CD4-positive, alpha-beta T cell treated with Interleukin-17A for 1 hour (primary cell): ENCODE data around the gene SLCO2A1.
A peak's percentile ranks its signal among the peaks of the same experiment; 100 is the strongest.

Source experiments
- DNase-seq: peaks from one replicate; pipeline ENCODE4 v3.0.0-alpha.2; 2020

SLCO2A1 gene

GRCh38 chr3:133944641-133945380 is 84.9 kb downstream of the SLCO2A1 start:
- DNase-seq: no peak

DNA sequence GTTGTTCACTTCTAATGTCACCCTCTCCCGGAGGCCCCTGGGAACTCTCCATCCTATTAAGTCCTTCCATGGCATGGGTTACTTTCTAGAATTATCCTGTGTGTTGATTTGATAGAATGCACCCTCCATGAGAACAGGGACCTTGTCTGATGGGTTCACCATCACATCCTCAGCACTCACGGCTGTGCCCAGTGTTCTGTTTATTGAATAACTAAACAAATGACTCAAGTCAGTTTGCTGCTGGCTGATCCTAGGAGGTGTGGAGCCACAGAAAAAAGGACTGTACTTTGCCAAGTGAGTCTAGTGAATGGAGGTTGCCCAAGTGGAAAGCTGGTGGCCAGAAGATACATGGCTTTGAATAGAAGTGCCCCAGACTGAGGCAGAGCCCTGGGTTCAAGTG is 85.5 kb downstream of the SLCO2A1 start:
- no peak for DNase-seq

- no peak for DNase-seq
Observed at GRCh38 chr3:133943639-133944141, 86.0 kb downstream of the SLCO2A1 start.

GRCh38 chr3:133943031-133943535 is 86.6 kb downstream of the SLCO2A1 start:
- no peak for DNase-seq

DNA sequence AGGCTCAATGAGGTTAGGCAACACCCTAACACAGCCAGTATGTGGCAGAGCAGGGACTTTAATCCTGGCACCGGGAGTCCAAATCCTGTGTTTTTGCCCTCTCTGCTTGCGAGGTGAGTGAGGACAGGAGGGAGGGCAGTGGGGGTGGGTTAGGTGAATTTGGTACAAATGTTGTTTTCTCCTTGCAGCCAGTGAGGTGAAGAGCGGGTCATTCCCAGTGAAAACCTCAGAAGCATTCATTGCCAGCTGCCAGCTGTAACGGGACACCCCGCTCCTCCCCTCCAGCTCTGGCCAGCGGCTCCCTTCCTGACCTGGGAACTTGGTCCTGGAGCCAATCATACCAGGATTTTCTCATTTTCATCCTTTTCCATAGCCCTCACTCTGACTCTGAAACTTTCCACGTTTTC is 88.3 kb downstream of the SLCO2A1 start:
- DNase-seq: no peak

GRCh38 chr3:133940536-133940935 is 89.2 kb downstream of the SLCO2A1 start:
- no peak for DNase-seq

- no peak for DNase-seq
Observed at GRCh38 chr3:133939463-133939835, 90.3 kb downstream of the SLCO2A1 start.

DNA sequence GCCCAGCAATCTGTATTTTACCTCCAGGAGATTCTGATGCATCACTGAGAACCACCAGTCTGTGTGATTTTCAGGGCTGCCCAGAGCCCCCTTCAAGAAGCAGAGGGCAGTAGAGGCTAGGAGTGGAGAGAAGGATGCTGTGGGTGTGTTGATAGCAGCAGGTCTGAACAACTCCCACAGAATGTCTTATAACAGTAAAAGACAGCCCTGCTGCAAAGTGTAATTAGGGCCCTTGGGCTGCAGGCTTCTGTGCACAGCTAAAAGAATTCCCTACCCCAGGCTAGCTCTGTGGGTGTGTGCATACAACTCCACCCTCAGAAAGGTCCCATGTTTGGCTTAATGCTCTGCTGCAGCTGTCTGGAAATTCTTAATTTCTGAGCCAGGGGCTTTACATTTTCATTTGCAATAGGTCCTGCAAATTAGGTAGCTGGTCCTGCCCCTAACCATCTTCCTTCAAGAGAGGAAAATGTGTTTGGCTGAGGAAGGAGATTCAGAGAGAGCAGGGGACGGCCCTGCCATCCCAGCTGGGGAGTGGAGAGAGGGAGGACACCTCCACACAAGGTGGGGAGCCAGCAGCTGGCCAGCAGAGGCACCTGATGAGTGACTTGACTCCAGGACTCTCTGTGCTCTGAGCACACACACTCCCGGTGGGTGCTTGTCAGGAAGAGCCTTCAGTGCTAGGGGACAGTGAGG is 90.8 kb downstream of the SLCO2A1 start:
- no peak for DNase-seq

- DNase-seq: no peak
Observed at GRCh38 chr3:133937756-133938601, 91.7 kb downstream of the SLCO2A1 start.

DNA sequence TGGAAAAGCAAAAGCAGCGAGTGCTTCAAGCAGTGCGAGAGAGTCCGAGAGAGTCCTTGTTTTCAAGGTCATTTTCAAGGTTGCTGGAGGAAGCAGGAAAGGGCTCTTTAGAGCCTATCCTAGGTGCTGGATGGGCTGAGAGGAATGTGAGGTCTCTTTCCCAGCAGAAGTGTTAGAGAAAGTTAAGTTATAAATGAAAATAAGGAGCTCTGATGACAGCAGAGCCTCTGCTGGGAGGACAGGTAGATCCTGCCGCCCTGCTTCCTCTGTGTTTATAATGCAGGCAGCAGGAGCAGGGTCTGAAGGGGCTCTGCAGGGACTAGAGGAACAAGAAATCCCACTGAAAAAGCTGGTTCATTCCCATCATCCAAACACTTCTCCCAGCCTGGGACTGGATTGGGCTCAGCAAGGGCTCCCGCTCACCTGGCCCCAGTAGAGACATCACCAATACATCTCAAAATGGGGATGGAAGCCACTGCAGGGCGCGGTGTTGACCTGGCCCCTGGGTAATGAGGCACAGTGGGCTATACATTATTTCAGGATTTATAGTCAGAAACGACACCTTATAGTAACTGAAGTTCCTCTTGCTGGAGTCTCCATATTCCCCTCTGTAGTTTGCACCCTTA is 92.6 kb downstream of the SLCO2A1 start:
- DNase-seq: no peak

DNA sequence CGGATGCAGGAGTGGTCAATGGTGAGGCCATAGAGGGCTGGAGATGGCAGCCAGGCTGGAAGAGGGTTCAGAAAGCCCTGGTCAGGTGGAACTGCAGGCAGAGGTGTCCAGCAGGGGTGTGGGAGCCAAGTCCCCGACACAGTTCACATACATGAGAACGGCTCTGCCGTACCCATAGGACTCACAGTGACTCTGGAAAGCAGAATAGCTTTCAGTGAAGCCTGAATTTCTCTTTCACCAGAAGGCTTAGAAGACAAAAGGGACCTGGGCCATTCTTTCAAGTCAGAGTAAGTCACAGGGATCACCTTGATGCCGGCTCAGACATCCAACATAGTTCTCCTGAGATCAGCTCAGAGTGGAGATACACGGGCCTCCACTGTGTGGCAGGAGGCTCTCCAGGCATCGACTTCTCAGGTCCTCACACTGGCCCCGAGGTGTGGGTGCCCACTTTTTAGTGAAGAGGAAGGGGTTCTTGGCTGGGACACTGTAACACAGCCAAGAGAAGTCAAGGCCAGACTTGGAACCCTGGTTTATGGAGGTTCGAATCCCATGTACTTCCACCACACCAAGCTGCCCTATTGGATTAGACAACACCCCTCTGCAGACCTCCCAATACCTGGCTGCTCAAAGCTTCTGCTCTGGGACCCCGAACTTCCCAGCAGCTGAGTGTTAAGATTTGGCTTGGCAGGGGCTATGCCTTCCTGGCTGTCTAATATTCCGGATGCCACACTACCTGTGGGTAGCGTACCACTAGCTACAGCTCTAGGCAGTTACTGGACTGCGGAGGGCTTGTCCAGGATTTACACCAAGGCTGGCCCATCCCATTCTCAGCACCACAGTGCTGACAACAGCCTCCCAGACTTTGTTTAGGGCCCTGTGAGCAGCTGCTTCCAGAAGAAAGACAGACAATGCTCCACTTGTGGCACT is 93.6 kb downstream of the SLCO2A1 start:
- DNase-seq: no peak

DNA sequence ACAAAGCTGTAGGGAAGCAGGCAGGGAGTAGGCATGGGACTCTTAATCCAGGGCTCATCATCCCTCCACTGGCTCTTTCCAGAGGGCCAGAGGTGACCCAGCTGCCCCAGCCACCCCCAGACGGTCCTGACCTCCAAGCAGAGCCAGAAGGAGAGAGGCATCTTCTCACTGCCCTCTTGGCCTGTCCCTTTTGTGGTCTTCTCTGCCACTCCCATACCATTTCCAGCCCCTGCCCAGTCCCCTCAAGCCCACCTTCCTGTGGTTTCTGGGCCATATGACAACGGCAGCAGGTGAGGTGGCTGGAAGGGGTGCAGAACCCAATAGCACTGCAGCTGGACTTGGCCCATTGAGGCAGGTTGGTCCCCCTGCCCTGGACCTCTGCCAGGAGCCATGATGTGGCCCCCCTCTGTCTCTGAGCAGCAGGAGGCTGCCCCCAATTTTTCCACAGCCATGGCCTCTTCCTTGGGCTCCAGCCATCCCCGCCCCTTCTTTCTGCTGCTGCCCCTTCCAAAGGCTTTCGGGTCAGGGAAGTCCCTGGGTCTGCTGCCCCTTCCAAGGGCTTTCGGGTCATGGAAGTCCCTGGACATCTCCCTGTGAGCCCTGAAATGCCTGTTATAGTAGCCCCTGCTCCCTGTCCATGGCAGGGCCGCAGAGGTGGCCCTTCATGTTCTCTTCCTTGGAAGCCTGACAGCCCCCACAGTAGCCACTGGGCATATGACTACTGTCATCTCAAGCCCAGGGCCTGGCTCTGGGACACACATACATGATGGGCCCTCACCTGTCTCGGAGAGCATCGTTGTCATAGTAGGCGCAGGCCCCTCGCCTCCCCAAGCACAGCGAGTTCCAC is 94.5 kb downstream of the SLCO2A1 start:
- DNase-seq: no peak

- DNase-seq: no peak
Observed at GRCh38 chr3:133934073-133934970, 95.4 kb downstream of the SLCO2A1 start.

GRCh38 chr3:133933097-133934024 is 96.4 kb downstream of the SLCO2A1 start:
- no peak for DNase-seq

- no peak for DNase-seq
Observed at GRCh38 chr3:133932009-133932408, 97.7 kb downstream of the SLCO2A1 start.

DNA sequence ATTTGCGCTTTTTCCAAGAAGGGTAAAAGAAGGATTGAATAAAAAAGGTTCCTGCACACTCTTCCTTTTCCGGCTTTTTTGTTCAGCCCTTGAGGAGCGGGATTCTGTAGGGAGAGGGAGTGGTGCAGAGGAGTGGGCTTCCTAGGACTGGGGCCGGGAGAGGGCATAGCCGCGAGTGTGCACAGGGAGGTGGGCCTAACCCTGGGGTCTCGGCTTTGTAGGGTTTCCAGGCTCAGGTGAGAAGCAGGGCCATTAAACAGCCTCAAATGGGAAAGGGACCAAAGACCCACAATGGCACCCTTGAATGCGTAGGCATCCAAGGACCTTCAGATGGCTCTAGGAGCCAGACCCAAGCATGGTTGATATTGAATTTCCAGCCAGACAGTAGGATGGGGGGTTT is 98.6 kb downstream of the SLCO2A1 start:
- no peak for DNase-seq

DNA sequence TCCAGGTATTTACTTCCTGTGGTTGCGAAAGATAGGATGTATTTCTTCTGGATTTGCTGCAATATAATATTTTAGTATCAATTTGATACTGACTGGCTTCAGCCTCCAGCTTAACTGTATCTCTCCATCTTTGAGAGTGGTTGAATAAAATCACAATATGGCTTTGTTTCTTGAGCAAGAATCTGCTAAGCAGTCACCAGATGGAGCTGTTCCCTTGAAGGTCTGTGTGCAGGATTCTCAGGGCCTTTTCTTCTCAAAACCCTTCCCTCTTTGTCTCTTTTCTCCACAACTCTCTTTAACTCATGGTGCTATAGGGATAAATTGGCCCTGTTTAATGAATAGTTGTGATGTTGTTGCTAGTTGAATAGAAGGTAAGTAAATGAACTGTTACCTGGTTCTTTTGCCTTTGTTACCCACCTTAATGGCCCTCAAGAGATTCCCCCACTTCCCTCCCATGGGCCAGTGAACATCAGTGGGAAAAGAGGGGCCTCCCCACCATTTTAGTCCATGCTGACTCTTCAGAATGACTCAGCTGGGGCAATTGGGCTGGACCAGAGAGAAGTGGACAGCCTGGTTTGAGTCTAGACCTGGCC is 99.3 kb downstream of the SLCO2A1 start:
- peak; percentile 2 for DNase-seq
